ENCODE results near the gene C1orf210.

GRCh38 chr1:43293176-43293575 is 7.8 kb upstream of the C1orf210 start:
- TF ChIP-seq, protein P1, sequence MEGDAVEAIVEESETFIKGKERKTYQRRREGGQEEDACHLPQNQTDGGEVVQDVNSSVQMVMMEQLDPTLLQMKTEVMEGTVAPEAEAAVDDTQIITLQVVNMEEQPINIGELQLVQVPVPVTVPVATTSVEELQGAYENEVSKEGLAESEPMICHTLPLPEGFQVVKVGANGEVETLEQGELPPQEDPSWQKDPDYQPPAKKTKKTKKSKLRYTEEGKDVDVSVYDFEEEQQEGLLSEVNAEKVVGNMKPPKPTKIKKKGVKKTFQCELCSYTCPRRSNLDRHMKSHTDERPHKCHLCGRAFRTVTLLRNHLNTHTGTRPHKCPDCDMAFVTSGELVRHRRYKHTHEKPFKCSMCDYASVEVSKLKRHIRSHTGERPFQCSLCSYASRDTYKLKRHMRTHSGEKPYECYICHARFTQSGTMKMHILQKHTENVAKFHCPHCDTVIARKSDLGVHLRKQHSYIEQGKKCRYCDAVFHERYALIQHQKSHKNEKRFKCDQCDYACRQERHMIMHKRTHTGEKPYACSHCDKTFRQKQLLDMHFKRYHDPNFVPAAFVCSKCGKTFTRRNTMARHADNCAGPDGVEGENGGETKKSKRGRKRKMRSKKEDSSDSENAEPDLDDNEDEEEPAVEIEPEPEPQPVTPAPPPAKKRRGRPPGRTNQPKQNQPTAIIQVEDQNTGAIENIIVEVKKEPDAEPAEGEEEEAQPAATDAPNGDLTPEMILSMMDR (IDR thresholded peaks at IDR 0.05) = no peak
- TF ChIP-seq EP300 (IDR thresholded peaks at IDR 0.05) = no peak

Measured in gastroesophageal sphincter (tissue), 3 donors.